Suprapubic skin (tissue), 4 donors: ENCODE results near the gene CILP2. TPM values are rescaled to one million over a fixed set of nuclear protein-coding genes. Genes with fewer than 3 reads are reported as not detected.

ENCODE experiments used
- DNase-seq, 2 donors: peaks; one replicate each; pipeline ENCODE4 v3.0.0-alpha.2; 2019; ENCODE audit warnings: low spot score in 2 of 2
- H3K27ac ChIP-seq: fragments of 200-600 bp; sonication (generic); one replicate; pipeline ENCODE4 v1.5.1; 2019
- H3K27me3 ChIP-seq: fragments of 200-600 bp; sonication (generic); one replicate; pipeline ENCODE4 v1.5.1; 2019
- H3K36me3 ChIP-seq: fragments of 200-600 bp; sonication (generic); one replicate; pipeline ENCODE4 v1.5.1; 2019
- H3K4me1 ChIP-seq: fragments of 200-600 bp; sonication (generic); one replicate; pipeline ENCODE4 v1.5.1; 2019
- H3K4me3 ChIP-seq: fragments of 200-600 bp; sonication (generic); one replicate; pipeline ENCODE4 v1.5.1; 2019; ENCODE audit warnings: mild to moderate bottlenecking
- H3K9me3 ChIP-seq: fragments of 200-600 bp; sonication (generic); one replicate; pipeline ENCODE4 v1.5.1; 2019
- EP300 ChIP-seq: sonication (generic); formaldehyde crosslinking; IDR thresholded peaks from one replicate; pipeline ENCODE4 v1.6.1; 2017; ENCODE audit warnings: antibody characterized with exemption
- POLR2A ChIP-seq, 2 donors: fragments of 450-650 bp; IDR thresholded peaks; one replicate each; pipeline ENCODE4 v1.6.1; 2017; ENCODE audit warnings: antibody characterized with exemption in 2 of 2, mild to moderate bottlenecking in 2 of 2, moderate library complexity in 2 of 2
- POLR2AphosphoS5 ChIP-seq, 3 donors: sonication (generic); formaldehyde crosslinking; IDR thresholded peaks; one replicate each; pipeline ENCODE4 v1.6.1; 2017; ENCODE audit warnings: antibody characterized with exemption in 3 of 3
- WGBS: methylation state at CpG from one replicate; pipeline ENCODE4 v1.1.5; 2018; 5-methylcytosine and 5-hydroxymethylcytosine counted together
- total RNA-seq, 4 donors: library from RNA; depleted of rRNA; stranded (reverse); fragments of >200 nt; gene quantifications; one replicate each; pipeline ENCODE4 v1.1.0, GENCODE V29; 2016
- TF ChIP-seq, protein P1 (sequence below), 2 donors: fragments of 200-600 bp in 1 of 2; fragments of 450-650 bp in 1 of 2; sonication (generic) in 1 of 2; IDR thresholded peaks; one replicate each; pipeline ENCODE4 v1.5.1; 2016 to 2019; ENCODE audit warnings: antibody characterized with exemption in 2 of 2, mild to moderate bottlenecking in 1 of 2, moderate library complexity in 1 of 2

CILP2 gene
- total RNA-seq, 4 donors from 2014 or later: 0.15 to 0.44 (median 0.21) TPM

DNA sequence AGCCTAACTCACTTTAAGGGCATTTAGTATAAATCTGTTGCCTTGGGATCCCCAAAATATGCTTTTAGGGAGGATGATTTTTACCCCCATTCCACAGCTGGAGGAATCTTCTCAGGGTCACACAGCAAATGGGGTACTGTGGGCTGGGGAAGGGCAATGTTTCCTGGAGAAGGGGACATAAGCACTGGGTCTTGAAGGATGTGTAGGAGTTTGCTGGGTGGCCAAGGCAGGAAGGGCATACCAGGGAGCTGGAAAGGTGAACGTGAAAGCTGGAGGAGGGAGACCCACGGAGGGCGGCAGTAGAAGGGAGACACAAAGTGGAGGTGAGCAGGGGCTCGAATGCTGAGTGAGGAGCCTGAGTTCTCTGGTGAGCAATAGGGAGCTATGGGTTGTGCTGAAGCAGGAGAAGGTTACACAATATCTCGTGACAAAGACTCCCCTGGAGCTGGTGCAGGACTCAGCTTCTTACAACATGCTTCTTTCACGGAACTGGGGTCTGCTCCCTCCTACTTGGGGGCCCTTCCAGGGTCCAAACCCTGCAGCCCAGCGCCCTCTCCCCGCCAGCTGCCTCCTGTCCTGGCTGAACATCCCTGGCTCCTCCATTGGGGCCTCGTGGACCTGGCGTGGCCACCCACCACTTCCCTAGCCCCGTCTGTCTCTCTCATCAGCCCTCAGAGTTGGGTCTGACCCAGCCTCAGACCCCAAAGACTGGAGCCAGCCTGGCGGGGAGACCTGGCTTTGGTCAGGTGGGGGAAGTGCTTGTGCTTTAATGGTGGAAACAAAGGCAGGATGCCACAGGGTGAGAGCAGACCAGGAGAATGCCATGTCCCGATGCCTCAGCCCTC lies 11.1 kb downstream of the CILP2 start:
- Histone ChIP-seq H3K27ac (no peak overlapping the region), H3K36me3 (no peaks in the 10 kb centered on the region), H3K4me3 (no peak overlapping the region), H3K27me3 (peaks cover 45% of the 10 kb centered on the region), H3K9me3 (no peaks in the 10 kb centered on the region), H3K4me1 (peaks cover 10% of the 10 kb centered on the region)
- 61% methylated on average over 11 of the region's 13 CpGs for WGBS
- TF ChIP-seq, protein P1, sequence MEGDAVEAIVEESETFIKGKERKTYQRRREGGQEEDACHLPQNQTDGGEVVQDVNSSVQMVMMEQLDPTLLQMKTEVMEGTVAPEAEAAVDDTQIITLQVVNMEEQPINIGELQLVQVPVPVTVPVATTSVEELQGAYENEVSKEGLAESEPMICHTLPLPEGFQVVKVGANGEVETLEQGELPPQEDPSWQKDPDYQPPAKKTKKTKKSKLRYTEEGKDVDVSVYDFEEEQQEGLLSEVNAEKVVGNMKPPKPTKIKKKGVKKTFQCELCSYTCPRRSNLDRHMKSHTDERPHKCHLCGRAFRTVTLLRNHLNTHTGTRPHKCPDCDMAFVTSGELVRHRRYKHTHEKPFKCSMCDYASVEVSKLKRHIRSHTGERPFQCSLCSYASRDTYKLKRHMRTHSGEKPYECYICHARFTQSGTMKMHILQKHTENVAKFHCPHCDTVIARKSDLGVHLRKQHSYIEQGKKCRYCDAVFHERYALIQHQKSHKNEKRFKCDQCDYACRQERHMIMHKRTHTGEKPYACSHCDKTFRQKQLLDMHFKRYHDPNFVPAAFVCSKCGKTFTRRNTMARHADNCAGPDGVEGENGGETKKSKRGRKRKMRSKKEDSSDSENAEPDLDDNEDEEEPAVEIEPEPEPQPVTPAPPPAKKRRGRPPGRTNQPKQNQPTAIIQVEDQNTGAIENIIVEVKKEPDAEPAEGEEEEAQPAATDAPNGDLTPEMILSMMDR (IDR thresholded peaks at IDR 0.05): no peak
- no peak for TF ChIP-seq POLR2AphosphoS5 (IDR thresholded peaks at IDR 0.05)
- TF ChIP-seq EP300: no peak
- no peak for TF ChIP-seq POLR2A (IDR thresholded peaks at IDR 0.05)
- DNase-seq: no peak

DNA sequence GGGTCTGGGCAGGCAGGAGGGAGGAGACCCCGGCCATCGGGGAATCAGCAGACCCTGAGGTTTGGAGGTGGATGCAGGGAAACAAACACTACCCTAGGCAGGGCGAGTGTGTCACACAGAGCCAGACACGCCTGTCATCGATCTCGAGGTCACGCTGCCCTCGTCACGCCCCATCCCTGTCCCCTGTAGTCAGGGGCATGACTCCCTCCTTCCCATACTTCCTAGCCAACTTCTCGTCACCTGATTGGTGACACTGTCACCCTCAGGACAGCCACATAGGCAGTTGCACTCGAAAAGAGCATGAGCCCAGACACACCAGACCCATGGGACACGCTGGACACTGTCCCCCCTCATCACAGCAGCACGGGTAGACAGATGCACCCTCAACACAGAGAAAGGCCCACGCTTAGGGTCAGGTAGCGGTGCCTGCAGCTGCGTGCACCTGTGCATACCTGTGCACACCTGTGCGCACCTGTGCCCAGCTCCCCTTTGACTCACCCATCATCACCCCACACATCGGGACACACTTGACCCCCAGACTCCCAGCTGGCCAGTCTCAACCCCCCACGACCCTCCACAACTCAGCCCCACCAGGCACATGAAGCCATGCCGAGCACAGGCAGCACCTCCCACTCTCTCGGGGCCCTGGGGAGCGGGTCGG lies 11.9 kb downstream of the CILP2 start:
- Histone ChIP-seq H3K9me3 (no peaks in the 10 kb centered on the region), H3K4me3 (no peak overlapping the region), H3K27ac (no peak overlapping the region), H3K36me3 (no peaks in the 10 kb centered on the region), H3K4me1 (peaks cover 10% of the 10 kb centered on the region), H3K27me3 (peaks cover 39% of the 10 kb centered on the region)
- no peak for DNase-seq
- WGBS: 49% methylated on average over 17 of the region's 23 CpGs
- no peak for TF ChIP-seq POLR2A (IDR thresholded peaks at IDR 0.05)
- TF ChIP-seq EP300: no peak
- no peak for TF ChIP-seq POLR2AphosphoS5 (IDR thresholded peaks at IDR 0.05)
- TF ChIP-seq, protein P1 (IDR thresholded peaks at IDR 0.05): no peak

DNA sequence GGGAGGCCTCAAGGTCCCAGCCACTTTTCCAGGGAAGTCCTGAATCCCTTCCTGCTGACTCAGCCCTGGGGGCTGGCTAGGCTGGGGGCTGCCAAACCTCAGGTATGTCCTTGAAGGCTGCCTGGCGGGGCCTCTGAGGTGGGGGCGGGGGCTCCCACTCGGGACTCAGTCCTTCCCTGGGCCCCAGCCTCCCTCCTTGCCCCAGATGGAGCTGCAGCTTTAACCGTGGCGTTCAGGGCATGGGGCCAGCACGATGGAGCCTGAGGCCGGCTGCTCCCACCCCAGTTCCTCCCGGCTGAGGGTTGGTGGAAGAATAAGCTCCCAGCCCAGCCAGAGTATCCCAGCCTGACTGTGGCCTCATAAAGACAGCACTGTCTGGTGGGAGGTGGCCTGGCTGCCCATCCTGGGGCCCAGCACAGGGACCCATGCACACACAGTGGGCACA lies 12.4 kb downstream of the CILP2 start:
- H3K27ac ChIP-seq: no peak overlapping the region
- peaks cover 39% of the 10 kb centered on the region for H3K27me3 ChIP-seq
- TF ChIP-seq POLR2A (IDR thresholded peaks at IDR 0.05): no peak
- TF ChIP-seq, protein P1 (IDR thresholded peaks at IDR 0.05): no peak
- no peaks in the 10 kb centered on the region for H3K36me3 ChIP-seq
- no peaks in the 10 kb centered on the region for H3K9me3 ChIP-seq
- no CpG with 5 or more reads among the region's 8 CpGs for WGBS
- peaks cover 10% of the 10 kb centered on the region for H3K4me1 ChIP-seq
- no peak for DNase-seq
- no peak overlapping the region for H3K4me3 ChIP-seq

DNA sequence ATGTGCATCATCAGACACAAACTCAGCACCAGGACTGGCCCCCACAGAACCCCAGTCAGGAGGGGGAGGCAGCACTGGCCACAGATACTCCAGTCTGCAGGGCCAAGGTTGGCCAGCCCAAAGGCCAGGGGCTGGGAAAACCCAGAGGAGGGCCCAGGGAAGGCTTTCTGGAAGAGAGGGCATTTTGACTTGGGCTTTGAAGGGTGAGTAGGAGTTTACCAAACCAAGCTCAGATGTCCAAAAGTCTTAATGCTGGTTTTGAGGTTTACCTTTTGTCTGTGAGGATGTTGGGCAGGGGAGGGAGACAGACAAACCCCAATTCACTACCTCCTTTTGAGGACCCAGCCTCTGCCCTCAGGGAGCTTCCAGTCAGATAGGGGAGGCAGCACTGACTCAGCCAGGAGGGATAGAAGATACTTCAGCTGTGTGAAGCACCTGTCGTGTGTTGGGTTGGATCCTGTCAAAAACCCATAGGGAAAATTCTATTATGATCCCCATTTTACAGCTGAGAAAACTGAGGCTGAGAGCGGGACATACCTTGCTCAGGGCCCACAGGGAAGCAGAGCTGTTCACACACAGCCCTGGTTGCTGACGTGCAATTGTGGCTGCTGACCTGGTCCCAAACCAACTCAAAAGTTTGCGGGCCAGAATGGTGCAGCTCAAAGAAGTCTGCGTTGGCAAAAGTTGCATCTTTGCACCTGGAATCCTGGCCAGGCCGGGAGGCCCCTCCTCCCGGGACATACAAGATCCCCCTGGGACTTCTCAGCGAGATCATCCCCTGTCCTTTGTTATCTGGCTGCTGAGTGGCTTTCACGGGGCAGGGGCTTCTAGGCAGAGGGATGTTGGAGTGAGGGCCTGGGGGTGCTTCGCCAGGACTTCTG lies 13.1 kb downstream of the CILP2 start:
- Histone ChIP-seq H3K4me1 (peaks cover 10% of the 10 kb centered on the region), H3K27me3 (peaks cover 39% of the 10 kb centered on the region), H3K4me3 (no peak overlapping the region), H3K9me3 (no peaks in the 10 kb centered on the region), H3K27ac (no peak overlapping the region), H3K36me3 (no peaks in the 10 kb centered on the region)
- no peak for TF ChIP-seq POLR2A (IDR thresholded peaks at IDR 0.05)
- TF ChIP-seq POLR2AphosphoS5 (IDR thresholded peaks at IDR 0.05): no peak
- TF ChIP-seq, protein P1 (IDR thresholded peaks at IDR 0.05): no peak
- TF ChIP-seq EP300: no peak
- DNase-seq: no peak
- 78% methylated on average over 7 of the region's 10 CpGs for WGBS
